VCaP (cell line): Measurements from ENCODE around the gene HMGXB3.
"Not testable (repeated sequence)": the region's sequence is repeated elsewhere in the genome, so short reads cannot be mapped to it uniquely, and the experiment has no call there.

Experiments
- H3K27ac ChIP-seq: fragments of 450-650 bp; 2 replicates; pipeline ENCODE4 v1.5.1; 2017
- CTCF ChIP-seq: fragments of 450-650 bp; conservative IDR thresholded peaks from 2 replicates; pipeline ENCODE4 v1.5.1; 2017; ENCODE audit warnings: mild to moderate bottlenecking, moderate library complexity

HMGXB3 gene

GRCh38 chr5:150079909-150080461 lies 79.4 kb downstream of the HMGXB3 start:
- TF ChIP-seq CTCF, result no peak
- H3K27ac ChIP-seq, result no peak overlapping the region

DNA sequence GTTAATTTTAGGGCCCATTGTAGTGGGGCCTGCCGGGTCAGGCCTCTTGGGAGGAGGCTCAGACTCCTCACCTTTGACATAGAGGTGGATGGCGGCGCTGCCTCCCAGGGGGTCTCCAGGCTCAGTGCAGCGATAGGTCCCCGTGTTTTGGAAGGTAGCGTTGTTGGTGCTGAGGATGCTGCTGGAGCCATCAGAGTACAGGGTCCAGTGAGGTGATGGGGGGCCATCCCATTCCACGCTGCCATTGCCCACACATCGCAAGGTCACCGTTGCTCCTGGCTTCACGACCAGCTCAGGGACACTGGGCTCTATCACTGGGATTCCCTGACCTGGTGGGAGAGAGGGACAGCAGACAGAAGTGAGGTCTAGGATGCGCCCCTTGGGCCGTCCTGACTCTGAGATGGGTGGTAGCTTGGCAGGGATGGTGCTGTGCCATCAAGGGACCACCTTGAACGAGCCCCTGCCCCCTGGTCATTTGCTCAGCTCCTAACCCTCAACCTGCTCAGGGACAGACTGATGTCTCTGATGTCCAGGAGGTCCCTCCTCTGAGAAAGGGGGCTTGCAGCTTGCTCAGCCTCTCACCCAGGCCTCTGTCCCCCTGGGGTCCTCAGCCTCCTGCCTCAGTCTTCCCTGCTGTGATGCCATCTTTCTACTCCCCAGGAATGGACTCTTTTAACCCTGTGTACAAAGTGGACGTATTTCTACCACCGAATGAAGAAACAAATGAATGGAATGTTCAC lies 80.3 kb downstream of the HMGXB3 start:
- no peak for TF ChIP-seq CTCF
- no peak overlapping the region for H3K27ac ChIP-seq

- no peak for TF ChIP-seq CTCF
- no peak overlapping the region for H3K27ac ChIP-seq
These were observed 81.2 kb downstream of the HMGXB3 start for GRCh38 chr5:150081541-150082283.

- TF ChIP-seq CTCF, result no peak
- no peak overlapping the region for H3K27ac ChIP-seq
These were observed 81.8 kb downstream of the HMGXB3 start for GRCh38 chr5:150082374-150082773.

DNA sequence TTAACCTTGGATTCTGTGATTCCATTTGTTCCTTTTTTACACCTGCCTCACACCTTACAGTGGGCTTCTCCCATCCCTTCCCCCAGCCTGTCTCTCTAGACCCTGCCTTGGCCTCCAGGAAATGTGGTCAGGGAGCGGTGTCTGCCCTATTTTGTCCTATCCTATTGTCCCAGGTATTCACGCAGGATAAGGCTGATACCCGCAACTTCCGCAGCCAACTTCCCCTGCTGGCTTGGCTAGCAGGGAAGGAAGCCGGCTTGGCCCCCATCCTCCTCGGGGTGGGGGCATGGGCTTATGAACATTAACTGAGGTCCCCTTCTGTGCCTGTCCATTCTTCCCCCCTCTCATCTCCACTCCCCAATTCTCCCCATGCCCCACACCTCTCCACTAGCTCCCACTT lies 82.3 kb downstream of the HMGXB3 start:
- no peak for TF ChIP-seq CTCF
- no peak overlapping the region for H3K27ac ChIP-seq

- not testable (repeated sequence) for H3K27ac ChIP-seq
These were observed 84.2 kb downstream of the HMGXB3 start for GRCh38 chr5:150084754-150085153.

GRCh38 chr5:150085191-150085912 lies 84.8 kb downstream of the HMGXB3 start:
- no peak overlapping the region for H3K27ac ChIP-seq
- no peak for TF ChIP-seq CTCF
